Measurements from ENCODE around the gene FZD1. TPM values are rescaled to one million over a fixed set of nuclear protein-coding genes. Genes with fewer than 3 reads are reported as not detected.

The FZD1 gene
- total and polyA plus RNA-seq, 10 of the 15 experiments (the other 5 are each of a cell fraction or from before 2014, with no cell fraction given), result 0.07 to 0.56 (median 0.18) TPM

- TF ChIP-seq, protein P1, sequence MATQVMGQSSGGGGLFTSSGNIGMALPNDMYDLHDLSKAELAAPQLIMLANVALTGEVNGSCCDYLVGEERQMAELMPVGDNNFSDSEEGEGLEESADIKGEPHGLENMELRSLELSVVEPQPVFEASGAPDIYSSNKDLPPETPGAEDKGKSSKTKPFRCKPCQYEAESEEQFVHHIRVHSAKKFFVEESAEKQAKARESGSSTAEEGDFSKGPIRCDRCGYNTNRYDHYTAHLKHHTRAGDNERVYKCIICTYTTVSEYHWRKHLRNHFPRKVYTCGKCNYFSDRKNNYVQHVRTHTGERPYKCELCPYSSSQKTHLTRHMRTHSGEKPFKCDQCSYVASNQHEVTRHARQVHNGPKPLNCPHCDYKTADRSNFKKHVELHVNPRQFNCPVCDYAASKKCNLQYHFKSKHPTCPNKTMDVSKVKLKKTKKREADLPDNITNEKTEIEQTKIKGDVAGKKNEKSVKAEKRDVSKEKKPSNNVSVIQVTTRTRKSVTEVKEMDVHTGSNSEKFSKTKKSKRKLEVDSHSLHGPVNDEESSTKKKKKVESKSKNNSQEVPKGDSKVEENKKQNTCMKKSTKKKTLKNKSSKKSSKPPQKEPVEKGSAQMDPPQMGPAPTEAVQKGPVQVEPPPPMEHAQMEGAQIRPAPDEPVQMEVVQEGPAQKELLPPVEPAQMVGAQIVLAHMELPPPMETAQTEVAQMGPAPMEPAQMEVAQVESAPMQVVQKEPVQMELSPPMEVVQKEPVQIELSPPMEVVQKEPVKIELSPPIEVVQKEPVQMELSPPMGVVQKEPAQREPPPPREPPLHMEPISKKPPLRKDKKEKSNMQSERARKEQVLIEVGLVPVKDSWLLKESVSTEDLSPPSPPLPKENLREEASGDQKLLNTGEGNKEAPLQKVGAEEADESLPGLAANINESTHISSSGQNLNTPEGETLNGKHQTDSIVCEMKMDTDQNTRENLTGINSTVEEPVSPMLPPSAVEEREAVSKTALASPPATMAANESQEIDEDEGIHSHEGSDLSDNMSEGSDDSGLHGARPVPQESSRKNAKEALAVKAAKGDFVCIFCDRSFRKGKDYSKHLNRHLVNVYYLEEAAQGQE (IDR thresholded peaks at IDR 0.05; ENCODE audit: low read depth, low read length), result no peak
- TF ChIP-seq ZNF622 (IDR thresholded peaks at IDR 0.05), result no peak
- no peak for TF ChIP-seq TAF1 (IDR thresholded peaks at IDR 0.05; ENCODE audit: borderline replicate concordance, low read depth, low read length)
- TF ChIP-seq FOS (IDR thresholded peaks at IDR 0.05; ENCODE audit: borderline replicate concordance, extremely low read depth, insufficient read length), result no peak
- TF ChIP-seq RFX5 (IDR thresholded peaks at IDR 0.05; ENCODE audit: low read depth, low read length), result no peak
- TF ChIP-seq PAX5 (IDR thresholded peaks at IDR 0.05; ENCODE audit: borderline replicate concordance, low read depth, low read length), result no peak
- no peak for TF ChIP-seq EP300 (IDR thresholded peaks at IDR 0.05; ENCODE audit: borderline replicate concordance in 1 of 2, control insufficient read depth in 1 of 2, low read depth in 2 of 2, low read length in 2 of 2)
Measured at GRCh38 chr7:91264046-91264923, at the start of gene FZD1 (continued).

DNA sequence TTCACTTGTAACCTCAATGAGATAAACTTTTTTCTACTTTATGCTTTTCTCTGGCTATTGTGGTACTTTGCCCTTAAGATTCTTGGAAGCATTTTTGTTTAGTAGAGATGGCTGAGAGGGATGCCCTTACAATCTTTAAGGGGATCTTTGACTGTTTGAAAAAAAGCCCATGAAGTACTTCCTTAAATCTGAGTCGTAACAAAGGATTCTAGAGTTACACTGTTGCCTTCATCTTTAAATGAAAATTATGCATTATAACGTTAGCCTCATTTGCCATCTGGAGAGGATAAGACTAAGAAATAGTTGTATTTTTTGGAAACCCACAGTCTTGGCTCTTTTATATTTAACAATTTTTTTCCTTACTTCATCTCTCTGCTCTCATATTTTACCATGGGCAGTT is 37.8 kb upstream of the FZD1 start:
- H3K4me2 ChIP-seq (ENCODE audit: control insufficient read depth, insufficient read depth), result no peak overlapping the region
- SMC1A ChIA-PET (ENCODE audit: uncharacterized antibody, unreplicated experiment), result no interaction called here
- intact Hi-C loops (cut with micrococcal nuclease; ENCODE audit: unreplicated experiment) (no loop called here), in situ Hi-C loops (cut with MboI) (no loop called here)
- H3K4me1 ChIP-seq (ENCODE audit: control insufficient read depth, insufficient read depth, low read length), result no peaks in the 10 kb centered on the region
- H3K9ac ChIP-seq (ENCODE audit: control insufficient read depth, insufficient read depth, low read length), result no peak overlapping the region
- BruUV-seq (replicated peaks), result no TSS peak
- H3K36me3 ChIP-seq (ENCODE audit: control insufficient read depth in 2 of 2, insufficient read depth in 2 of 2, low read length in 1 of 2), result no peaks in the 10 kb centered on the region
- FAIRE-seq (no peak), ATAC-seq (no peak), DNase-seq (ENCODE audit: low read depth, low spot score) (no peak)
- RAD21 ChIA-PET (ENCODE audit: unreplicated experiment), result no interaction called here
- no peaks in the 10 kb centered on the region for H4K20me1 ChIP-seq (ENCODE audit: control insufficient read depth, insufficient read depth)
- H3K27me3 ChIP-seq (replicated peaks in 1 of 2; ENCODE audit: control insufficient read depth in 2 of 2, insufficient read depth in 2 of 2, low read length in 1 of 2), result no peaks in the 10 kb centered on the region
- H3K27ac ChIP-seq (ENCODE audit: control insufficient read depth, insufficient read depth), result no peak overlapping the region
- H3K79me2 ChIP-seq (ENCODE audit: control insufficient read depth, insufficient read depth, low read length), result no peaks in the 10 kb centered on the region
- CTCF ChIA-PET, result no interaction called here
- H2AFZ ChIP-seq (ENCODE audit: control insufficient read depth, low read depth, low read length), result no peak overlapping the region
- no peaks in the 10 kb centered on the region for H3K9me3 ChIP-seq (replicated peaks; ENCODE audit: control insufficient read depth, insufficient read depth, low read length)
- no peak overlapping the region for H3K4me3 ChIP-seq
- 24% methylated on average over 2 of the region's 2 CpGs for WGBS (ENCODE audit: insufficient coverage, insufficient replicate concordance, low lambda C conversion rate, missing lambda C conversion rate)
- POLR2A ChIA-PET, result interaction anchor here (0.5 kb wide), 1 partner anchor 56 kb away, joined by 3 read pairs; no protein-coding TSS in a partner anchor
- TF ChIP-seq, protein P2, sequence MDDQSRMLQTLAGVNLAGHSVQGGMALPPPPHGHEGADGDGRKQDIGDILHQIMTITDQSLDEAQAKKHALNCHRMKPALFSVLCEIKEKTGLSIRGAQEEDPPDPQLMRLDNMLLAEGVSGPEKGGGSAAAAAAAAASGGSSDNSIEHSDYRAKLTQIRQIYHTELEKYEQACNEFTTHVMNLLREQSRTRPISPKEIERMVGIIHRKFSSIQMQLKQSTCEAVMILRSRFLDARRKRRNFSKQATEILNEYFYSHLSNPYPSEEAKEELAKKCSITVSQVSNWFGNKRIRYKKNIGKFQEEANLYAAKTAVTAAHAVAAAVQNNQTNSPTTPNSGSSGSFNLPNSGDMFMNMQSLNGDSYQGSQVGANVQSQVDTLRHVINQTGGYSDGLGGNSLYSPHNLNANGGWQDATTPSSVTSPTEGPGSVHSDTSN (IDR thresholded peaks at IDR 0.05; ENCODE audit: insufficient replicate concordance, low read depth, low read length), result no peak
- TF ChIP-seq MTA2 (IDR thresholded peaks at IDR 0.05; ENCODE audit: low read depth) (no peak), NFIC (IDR thresholded peaks at IDR 0.05; ENCODE audit: low read depth, low read length) (no peak), BMI1 (IDR thresholded peaks at IDR 0.05; ENCODE audit: borderline replicate concordance) (no peak), KLF5 (IDR thresholded peaks at IDR 0.05; ENCODE audit: partially characterized antibody) (no peak), DPF2 (IDR thresholded peaks at IDR 0.05) (no peak)
- TF ChIP-seq, protein P3, sequence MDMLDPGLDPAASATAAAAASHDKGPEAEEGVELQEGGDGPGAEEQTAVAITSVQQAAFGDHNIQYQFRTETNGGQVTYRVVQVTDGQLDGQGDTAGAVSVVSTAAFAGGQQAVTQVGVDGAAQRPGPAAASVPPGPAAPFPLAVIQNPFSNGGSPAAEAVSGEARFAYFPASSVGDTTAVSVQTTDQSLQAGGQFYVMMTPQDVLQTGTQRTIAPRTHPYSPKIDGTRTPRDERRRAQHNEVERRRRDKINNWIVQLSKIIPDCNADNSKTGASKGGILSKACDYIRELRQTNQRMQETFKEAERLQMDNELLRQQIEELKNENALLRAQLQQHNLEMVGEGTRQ (IDR thresholded peaks at IDR 0.05; ENCODE audit: borderline replicate concordance, low read depth, low read length), result no peak
